IPS-NIHi7 (cell line): ENCODE data around the gene PCDHGA6.

Experiments used
- DNase-seq: peaks from one replicate; pipeline ENCODE4 v3.0.0; 2012; ENCODE audit warnings: mixed read lengths; ENCODE audit errors: extremely low spot score

PCDHGA6 gene

DNA sequence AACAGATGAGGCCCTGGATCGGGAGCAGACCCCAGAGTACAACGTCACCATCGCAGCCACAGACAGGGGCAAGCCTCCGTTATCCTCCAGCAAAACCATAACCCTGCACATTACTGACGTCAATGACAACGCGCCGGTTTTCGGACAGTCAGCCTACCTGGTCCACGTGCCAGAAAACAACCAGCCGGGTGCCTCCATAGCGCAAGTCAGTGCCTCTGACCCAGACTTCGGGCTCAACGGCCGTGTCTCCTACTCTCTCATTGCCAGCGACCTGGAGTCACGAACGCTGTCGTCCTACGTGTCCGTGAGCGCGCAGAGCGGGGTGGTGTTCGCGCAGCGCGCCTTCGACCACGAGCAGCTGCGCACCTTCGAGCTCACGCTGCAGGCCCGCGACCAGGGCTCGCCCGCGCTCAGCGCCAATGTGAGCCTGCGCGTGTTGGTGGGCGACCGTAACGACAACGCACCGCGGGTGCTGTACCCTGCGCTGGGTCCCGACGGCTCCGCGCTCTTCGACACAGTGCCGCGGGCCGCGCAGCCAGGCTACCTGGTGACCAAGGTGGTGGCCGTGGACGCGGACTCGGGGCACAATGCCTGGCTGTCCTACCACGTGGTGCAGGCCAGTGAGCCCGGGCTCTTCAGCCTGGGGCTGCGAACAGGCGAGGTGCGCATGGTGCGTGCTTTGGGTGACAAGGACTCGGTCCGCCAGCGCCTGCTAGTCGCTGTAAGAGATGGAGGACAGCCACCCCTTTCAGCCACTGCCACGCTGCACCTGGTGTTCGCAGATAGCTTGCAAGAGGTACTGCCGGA is 45.6 kb downstream of the PCDHGA6 start:
- DNase-seq: no peak

DNA sequence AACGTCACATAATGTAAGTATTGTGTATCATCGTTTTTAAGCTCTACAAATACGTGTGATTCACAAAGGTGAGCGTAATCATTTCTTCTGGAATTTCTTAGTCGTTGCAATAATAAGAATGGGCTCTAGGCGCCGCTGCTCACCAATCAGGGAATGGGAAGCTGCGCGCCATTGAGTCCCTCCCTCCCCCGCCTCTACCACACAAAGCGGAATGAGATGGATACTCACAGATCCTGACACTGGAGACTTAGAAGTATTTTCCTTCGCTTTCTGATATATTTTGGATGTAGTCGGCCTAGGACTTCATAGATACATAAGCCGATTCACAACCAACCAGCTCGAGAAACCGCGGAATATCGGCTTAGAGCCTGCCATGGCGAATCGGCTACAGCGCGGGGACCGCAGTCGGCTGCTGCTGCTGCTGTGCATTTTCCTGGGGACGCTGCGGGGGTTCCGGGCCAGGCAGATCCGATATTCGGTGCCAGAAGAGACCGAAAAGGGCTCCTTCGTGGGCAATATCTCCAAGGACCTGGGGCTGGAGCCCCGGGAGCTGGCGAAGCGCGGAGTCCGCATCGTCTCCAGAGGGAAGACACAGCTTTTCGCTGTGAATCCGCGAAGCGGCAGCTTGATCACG is 47.3 kb downstream of the PCDHGA6 start, which contains the start of gene PCDHGA11:
Gene PCDHGA11, plus strand, starts transcription at position 197 of the 634 bp plus-strand sequence. Its CDS starts 177 bp downstream, at position 374.
- DNase-seq: peak; percentile 73

DNA sequence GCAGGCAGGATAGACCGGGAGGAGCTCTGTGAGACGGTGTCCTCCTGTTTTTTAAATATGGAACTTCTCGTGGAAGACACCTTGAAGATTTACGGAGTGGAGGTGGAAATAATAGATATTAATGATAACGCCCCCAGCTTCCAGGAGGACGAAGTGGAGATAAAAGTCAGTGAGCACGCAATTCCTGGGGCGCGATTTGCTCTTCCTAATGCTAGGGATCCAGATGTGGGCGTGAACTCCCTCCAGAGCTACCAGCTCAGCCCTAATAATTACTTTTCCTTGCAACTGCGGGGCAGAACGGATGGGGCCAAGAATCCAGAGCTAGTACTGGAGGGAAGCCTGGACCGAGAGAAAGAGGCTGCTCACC is 47.8 kb downstream of the PCDHGA6 start:
- peak; percentile 18 for DNase-seq

DNA sequence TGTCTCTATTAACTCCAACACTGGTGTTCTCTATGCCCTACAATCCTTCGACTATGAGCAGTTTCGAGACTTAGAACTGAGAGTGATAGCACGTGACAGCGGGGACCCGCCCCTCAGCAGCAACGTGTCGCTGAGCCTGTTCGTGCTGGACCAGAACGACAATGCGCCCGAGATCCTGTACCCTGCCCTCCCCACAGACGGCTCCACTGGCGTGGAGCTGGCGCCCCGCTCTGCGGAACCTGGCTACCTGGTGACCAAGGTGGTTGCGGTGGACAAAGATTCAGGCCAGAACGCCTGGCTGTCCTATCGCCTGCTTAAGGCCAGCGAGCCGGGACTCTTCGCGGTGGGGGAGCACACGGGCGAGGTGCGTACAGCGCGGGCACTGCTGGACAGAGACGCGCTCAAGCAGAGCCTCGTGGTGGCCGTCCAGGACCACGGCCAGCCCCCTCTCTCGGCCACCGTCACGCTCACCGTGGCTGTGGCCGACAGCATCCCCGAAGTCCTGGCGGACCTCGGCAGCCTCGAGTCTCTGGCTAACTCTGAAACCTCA is 49.1 kb downstream of the PCDHGA6 start:
- DNase-seq: no peak

DNA sequence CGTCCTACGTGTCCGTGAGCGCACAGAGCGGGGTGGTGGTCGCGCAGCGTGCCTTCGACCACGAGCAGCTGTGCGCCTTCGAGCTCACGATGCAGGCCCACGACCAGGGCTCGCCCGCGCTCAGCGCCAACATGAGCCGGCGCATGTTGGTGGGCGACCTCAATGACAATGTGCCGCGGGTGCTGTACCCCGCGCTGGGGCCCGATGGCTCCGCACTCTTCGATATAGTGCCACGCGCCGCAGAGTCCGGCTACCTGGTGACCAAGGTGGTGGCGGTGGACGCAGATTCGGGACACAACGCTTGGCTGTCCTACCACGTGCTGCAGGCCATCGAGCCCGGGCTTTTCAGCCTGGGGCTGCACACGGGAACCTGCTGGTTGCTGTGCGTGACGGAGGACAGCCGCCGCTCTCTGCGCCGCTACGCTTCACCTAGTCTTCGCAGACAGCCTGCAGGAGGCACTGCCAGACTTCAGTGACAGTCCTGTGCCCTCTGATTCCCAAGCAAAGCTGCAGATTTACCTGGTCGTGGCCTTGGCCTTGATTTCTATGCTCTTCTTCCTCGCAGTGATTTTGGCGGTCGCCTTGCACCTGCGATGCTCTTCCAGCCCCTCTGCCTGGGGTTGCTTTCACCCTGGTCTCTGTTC is 54.2 kb downstream of the PCDHGA6 start:
- DNase-seq: no peak
